Measurements from ENCODE around the gene ULK4. TPM values are rescaled to one million over a fixed set of nuclear protein-coding genes. Genes with fewer than 3 reads are reported as not detected.
"Not testable (repeated sequence)": the region's sequence is repeated elsewhere in the genome, so short reads cannot be mapped to it uniquely, and the experiment has no call there.

The ULK4 gene
- total RNA-seq, 2 experiments from 2014 or later, result 13.1 to 14.2 TPM

- ChIA-PET CTCF (no interaction called here), POLR2A (interaction anchor here (0.9 kb wide), 1 partner anchor 29 kb away, joined by 4 read pairs; no protein-coding TSS in a partner anchor)
- H3K36me3 Mint-ChIP-seq (ENCODE audit: low read depth), result peaks cover 9% of the 10 kb centered on the region
- no peaks in the 10 kb centered on the region for H3K4me1 Mint-ChIP-seq
- ATAC-seq, result no peak
- no peak overlapping the region for H3K4me3 Mint-ChIP-seq
- H3K9me3 Mint-ChIP-seq (ENCODE audit: low read depth), result peaks cover 5% of the 10 kb centered on the region
- no peak for DNase-seq
- intact Hi-C loops (cut with DNase I, micrococcal nuclease), result no loop called here
- H3K27me3 Mint-ChIP-seq, result no peaks in the 10 kb centered on the region
- no peak overlapping the region for H3K27ac Mint-ChIP-seq
Measured at GRCh38 chr3:41808618-41809017, 153.3 kb downstream of the ULK4 start.

GRCh38 chr3:41808152-41808551 is 153.8 kb downstream of the ULK4 start:
- POLR2A ChIA-PET, result interaction anchor here (0.9 kb wide), 1 partner anchor 29 kb away, joined by 4 read pairs; no protein-coding TSS in a partner anchor
- Mint-ChIP-seq H3K36me3 (ENCODE audit: low read depth) (peaks cover 9% of the 10 kb centered on the region), H3K27me3 (no peaks in the 10 kb centered on the region), H3K9me3 (ENCODE audit: low read depth) (peaks cover 5% of the 10 kb centered on the region), H3K27ac (no peak overlapping the region), H3K4me3 (no peak overlapping the region), H3K4me1 (no peaks in the 10 kb centered on the region)
- intact Hi-C loops (cut with DNase I, micrococcal nuclease), result no loop called here
- ATAC-seq (no peak), DNase-seq (no peak)
- CTCF ChIA-PET, result no interaction called here

- peaks cover 6% of the 10 kb centered on the region for H3K36me3 Mint-ChIP-seq (ENCODE audit: low read depth)
- no peaks in the 10 kb centered on the region for H3K9me3 Mint-ChIP-seq (ENCODE audit: low read depth)
- H3K4me1 Mint-ChIP-seq, result no peaks in the 10 kb centered on the region
- POLR2A ChIA-PET, result interaction anchor here (0.6 kb wide), 1 partner anchor 397 kb away, joined by 3 read pairs; no protein-coding TSS in a partner anchor
- no peak overlapping the region for H3K27ac Mint-ChIP-seq
- intact Hi-C loops (cut with DNase I, micrococcal nuclease), result no loop called here
- H3K27me3 Mint-ChIP-seq, result no peaks in the 10 kb centered on the region
- no peak overlapping the region for H3K4me3 Mint-ChIP-seq
- CTCF ChIA-PET, result no interaction called here
- DNase-seq, result no peak
- no peak for ATAC-seq
Measured at GRCh38 chr3:41794748-41795589, 166.9 kb downstream of the ULK4 start.

GRCh38 chr3:41792806-41793205 is 169.1 kb downstream of the ULK4 start:
- CTCF ChIA-PET, result no interaction called here
- ATAC-seq, result no peak
- intact Hi-C loops (cut with DNase I, micrococcal nuclease), result no loop called here
- Mint-ChIP-seq H3K9me3 (ENCODE audit: low read depth) (no peaks in the 10 kb centered on the region), H3K27ac (no peak overlapping the region), H3K27me3 (no peaks in the 10 kb centered on the region), H3K4me3 (no peak overlapping the region), H3K4me1 (no peaks in the 10 kb centered on the region), H3K36me3 (ENCODE audit: low read depth) (peaks cover 11% of the 10 kb centered on the region)
- no peak for DNase-seq
- POLR2A ChIA-PET, result no interaction called here

GRCh38 chr3:41769106-41769505 is 192.8 kb downstream of the ULK4 start:
- ATAC-seq, result no peak
- Mint-ChIP-seq H3K27me3 (no peaks in the 10 kb centered on the region), H3K4me1 (no peaks in the 10 kb centered on the region), H3K9me3 (ENCODE audit: low read depth) (peaks cover 3% of the 10 kb centered on the region), H3K36me3 (ENCODE audit: low read depth) (peaks cover 13% of the 10 kb centered on the region), H3K4me3 (no peak overlapping the region), H3K27ac (no peak overlapping the region)
- ChIA-PET POLR2A (no interaction called here), CTCF (no interaction called here)
- no peak for DNase-seq
- intact Hi-C loops (cut with DNase I, micrococcal nuclease), result no loop called here

GRCh38 chr3:41768363-41768762 is 193.5 kb downstream of the ULK4 start:
- Mint-ChIP-seq H3K4me1 (no peaks in the 10 kb centered on the region), H3K27me3 (no peaks in the 10 kb centered on the region), H3K36me3 (ENCODE audit: low read depth) (peaks cover 12% of the 10 kb centered on the region), H3K4me3 (no peak overlapping the region), H3K9me3 (ENCODE audit: low read depth) (peaks cover 3% of the 10 kb centered on the region), H3K27ac (no peak overlapping the region)
- DNase-seq (no peak), ATAC-seq (no peak)
- CTCF ChIA-PET, result no interaction called here
- POLR2A ChIA-PET, result no interaction called here
- intact Hi-C loops (cut with DNase I, micrococcal nuclease), result no loop called here

GRCh38 chr3:41762867-41763266 is 199.0 kb downstream of the ULK4 start:
- H3K9me3 Mint-ChIP-seq (ENCODE audit: low read depth); ATAC-seq; CTCF ChIA-PET: not testable (repeated sequence)

GRCh38 chr3:41753651-41754050 is 208.3 kb downstream of the ULK4 start:
- ATAC-seq, result no peak
- Mint-ChIP-seq H3K27me3 (no peaks in the 10 kb centered on the region), H3K4me1 (peaks cover 13% of the 10 kb centered on the region), H3K9me3 (ENCODE audit: low read depth) (no peaks in the 10 kb centered on the region), H3K36me3 (ENCODE audit: low read depth) (peaks cover 2% of the 10 kb centered on the region), H3K4me3 (no peak overlapping the region), H3K27ac (no peak overlapping the region)
- DNase-seq, result no peak
- CTCF ChIA-PET, result no interaction called here
- intact Hi-C loops (cut with DNase I, micrococcal nuclease), result no loop called here
- POLR2A ChIA-PET, result no interaction called here

More at GRCh38 chr3:41762867-41763266, 199.0 kb downstream of the ULK4 start:
- H3K27me3 Mint-ChIP-seq; DNase-seq; H3K27ac Mint-ChIP-seq; H3K4me3 Mint-ChIP-seq; H3K36me3 Mint-ChIP-seq (ENCODE audit: low read depth); H3K4me1 Mint-ChIP-seq; POLR2A ChIA-PET; intact Hi-C loops (cut with DNase I, micrococcal nuclease): not testable (repeated sequence)

- H3K4me3 Mint-ChIP-seq, result no peak overlapping the region
- H3K9me3 Mint-ChIP-seq (ENCODE audit: low read depth), result no peaks in the 10 kb centered on the region
- H3K36me3 Mint-ChIP-seq (ENCODE audit: low read depth), result peaks cover 6% of the 10 kb centered on the region
- ChIA-PET CTCF (interaction anchor here (0.6 kb wide), 1 partner anchor 399 kb away, joined by 3 read pairs; no protein-coding TSS in a partner anchor), POLR2A (no interaction called here)
- no peak overlapping the region for H3K27ac Mint-ChIP-seq
- intact Hi-C loops (cut with DNase I, micrococcal nuclease), result no loop called here
- ATAC-seq, result peak; percentile 96
- no peaks in the 10 kb centered on the region for H3K27me3 Mint-ChIP-seq
- peaks cover 13% of the 10 kb centered on the region for H3K4me1 Mint-ChIP-seq
- peak; percentile 7 for DNase-seq
Measured at GRCh38 chr3:41751597-41751996, 210.3 kb downstream of the ULK4 start.

- H3K9me3 Mint-ChIP-seq (ENCODE audit: low read depth), result no peaks in the 10 kb centered on the region
- H3K36me3 Mint-ChIP-seq (ENCODE audit: low read depth), result peaks cover 6% of the 10 kb centered on the region
- intact Hi-C loops (cut with DNase I, micrococcal nuclease), result no loop called here
- H3K4me1 Mint-ChIP-seq, result peaks cover 13% of the 10 kb centered on the region
- ATAC-seq (no peak), DNase-seq (no peak)
- ChIA-PET POLR2A (no interaction called here), CTCF (no interaction called here)
- H3K4me3 Mint-ChIP-seq, result no peak overlapping the region
- H3K27ac Mint-ChIP-seq, result no peak overlapping the region
- no peaks in the 10 kb centered on the region for H3K27me3 Mint-ChIP-seq
Measured at GRCh38 chr3:41749988-41750387, 211.9 kb downstream of the ULK4 start.

GRCh38 chr3:41746215-41746614 is 215.7 kb downstream of the ULK4 start:
- intact Hi-C loops (cut with DNase I, micrococcal nuclease), result no loop called here
- no peak for DNase-seq

GRCh38 chr3:41742121-41742520 is 219.8 kb downstream of the ULK4 start:
- peaks cover 5% of the 10 kb centered on the region for H3K36me3 Mint-ChIP-seq (ENCODE audit: low read depth)
- intact Hi-C loops (cut with DNase I, micrococcal nuclease), result no loop called here
- no peaks in the 10 kb centered on the region for H3K27me3 Mint-ChIP-seq
- no peak overlapping the region for H3K4me3 Mint-ChIP-seq
- ATAC-seq (no peak), DNase-seq (no peak)
- peaks cover 2% of the 10 kb centered on the region for H3K9me3 Mint-ChIP-seq (ENCODE audit: low read depth)
- no peak overlapping the region for H3K27ac Mint-ChIP-seq
- POLR2A ChIA-PET, result interaction anchor here (0.6 kb wide), 1 partner anchor 317 kb away, joined by 3 read pairs; no protein-coding TSS in a partner anchor
- CTCF ChIA-PET, result no interaction called here
- H3K4me1 Mint-ChIP-seq, result no peaks in the 10 kb centered on the region

More at GRCh38 chr3:41746215-41746614, 215.7 kb downstream of the ULK4 start:
- no peak for ATAC-seq
- peaks cover 1% of the 10 kb centered on the region for H3K4me1 Mint-ChIP-seq
- POLR2A ChIA-PET, result no interaction called here
- no peak overlapping the region for H3K4me3 Mint-ChIP-seq
- no peaks in the 10 kb centered on the region for H3K9me3 Mint-ChIP-seq (ENCODE audit: low read depth)
- CTCF ChIA-PET, result no interaction called here
- no peak overlapping the region for H3K27ac Mint-ChIP-seq
- H3K36me3 Mint-ChIP-seq (ENCODE audit: low read depth), result peaks cover 4% of the 10 kb centered on the region
- no peaks in the 10 kb centered on the region for H3K27me3 Mint-ChIP-seq

Measured in activated CD4-positive, alpha-beta T cell treated with anti-CD3 and anti-CD28 coated beads for 36 hours (primary cell).